K562 (cell line): ENCODE measurements around the gene CNKSR3. TPM values are rescaled to one million over a fixed set of nuclear protein-coding genes. Genes with fewer than 3 reads are reported as not detected.

Experiments used
- CBFA2T2 ChIP-seq: fragments of 450-650 bp; conservative IDR thresholded peaks from 2 replicates; pipeline ENCODE4 v1.6.1; 2017; ENCODE audit warnings: mild to moderate bottlenecking
- CEBPB ChIP-seq: fragments of 450-650 bp; IDR thresholded peaks from 2 replicates; pipeline ENCODE4 v1.6.1; 2016; ENCODE audit warnings: missing genetic modification characterization, missing compliant biosample characterization
- CLOCK ChIP-seq: fragments of 250-450 bp; sonication (Bioruptor Pico); IDR thresholded peaks from 2 replicates; pipeline ENCODE4 v1.4.0; 2020; ENCODE audit warnings: mild to moderate bottlenecking, moderate library complexity, borderline replicate concordance
- CTBP1 ChIP-seq: fragments of 450-650 bp; IDR thresholded peaks from 2 replicates; pipeline ENCODE4 v1.6.1; 2016; ENCODE audit warnings: borderline replicate concordance
- DPF2 ChIP-seq: fragments of 450-650 bp; IDR thresholded peaks from 2 replicates; pipeline ENCODE4 v1.6.1; 2016
- FOXM1 ChIP-seq, 2 experiments: fragments of 450-650 bp in 1 of 2; sonication (generic) in 1 of 2; formaldehyde crosslinking in 1 of 2; IDR thresholded peaks; 2 replicates each; pipeline versions ENCODE4 v1.6.1 to v1.9.0; 2017 to 2022; ENCODE audit warnings: low read depth in 2 of 2, mild to moderate bottlenecking in 2 of 2, missing genetic modification reagents in 1 of 2, moderate library complexity in 1 of 2
- HNRNPK ChIP-seq: fragments of 200-400 bp; formaldehyde crosslinking; IDR thresholded peaks from one replicate; pipeline ENCODE4 v1.6.1; 2018; ENCODE audit warnings: mild to moderate bottlenecking, low read depth, low read length; ENCODE audit not compliant: poor library complexity, severe bottlenecking
- MEF2A ChIP-seq: IDR thresholded peaks from 2 replicates; pipeline ENCODE4 v1.6.1; 2011; ENCODE audit warnings: low read depth, mild to moderate bottlenecking, low read length, moderate library complexity; ENCODE audit not compliant: control insufficient read depth
- NCOA2 ChIP-seq, 2 experiments: fragments of 450-650 bp; IDR thresholded peaks; 2 replicates each; pipeline ENCODE4 v1.6.1; 2018; ENCODE audit warnings: mild to moderate bottlenecking in 2 of 2, moderate library complexity in 1 of 2; ENCODE audit not compliant: partially characterized antibody in 2 of 2
- NCOR1 ChIP-seq: fragments of 450-650 bp; IDR thresholded peaks from 2 replicates; pipeline ENCODE4 v1.6.1; 2016; ENCODE audit warnings: mild to moderate bottlenecking, moderate library complexity
- NFATC3 ChIP-seq: fragments of 450-650 bp; IDR thresholded peaks from 2 replicates; pipeline ENCODE4 v1.6.1; 2017; ENCODE audit warnings: mild to moderate bottlenecking
- NKRF ChIP-seq: fragments of 450-650 bp; IDR thresholded peaks from 2 replicates; pipeline ENCODE4 v1.6.1; 2016; ENCODE audit warnings: borderline replicate concordance
- POLR2H ChIP-seq: IDR thresholded peaks from 2 replicates; pipeline ENCODE4 v1.6.1; 2016; ENCODE audit warnings: missing genetic modification characterization, low read depth, mild to moderate bottlenecking, control low read depth, missing compliant biosample characterization, moderate library complexity
- RCOR1 ChIP-seq, 2 experiments: IDR thresholded peaks; 2 replicates each; pipeline ENCODE4 v1.6.1; 2012; ENCODE audit warnings: low read depth in 2 of 2, low read length in 2 of 2, borderline replicate concordance in 1 of 2, improper control_type of control experiment in 1 of 2
- RFX1 ChIP-seq: fragments of 450-650 bp; IDR thresholded peaks from 2 replicates; pipeline ENCODE4 v1.6.1; 2016; ENCODE audit warnings: mild to moderate bottlenecking, moderate library complexity
- RNF2 ChIP-seq: sonication (generic); IDR thresholded peaks from 2 replicates; pipeline ENCODE4 v1.6.1; 2016
- SMARCE1 ChIP-seq: fragments of 450-650 bp; IDR thresholded peaks from 2 replicates; pipeline ENCODE4 v1.7.1; 2016; ENCODE audit warnings: mild to moderate bottlenecking
- SOX6 ChIP-seq: fragments of 450-650 bp; IDR thresholded peaks from 2 replicates; pipeline ENCODE4 v1.6.1; 2014; ENCODE audit warnings: mild to moderate bottlenecking
- TEAD4 ChIP-seq, 2 experiments: sonication (generic) in 1 of 2; formaldehyde crosslinking in 1 of 2; IDR thresholded peaks; 2 replicates each; pipeline versions ENCODE4 v1.6.1 to v1.8.0; 2012 to 2022; ENCODE audit warnings: borderline replicate concordance in 1 of 2, inconsistent platforms in 1 of 2, low read length in 1 of 2, mild to moderate bottlenecking in 1 of 2, missing genetic modification reagents in 1 of 2
- ZBTB2 ChIP-seq: fragments of 450-650 bp; IDR thresholded peaks from 2 replicates; pipeline ENCODE4 v1.6.1; 2016; ENCODE audit warnings: antibody characterized with exemption
- ZNF324 ChIP-seq: fragments of 250-450 bp; sonication (Bioruptor Pico); IDR thresholded peaks from 2 replicates; pipeline ENCODE4 v1.4.0; 2020; ENCODE audit warnings: mild to moderate bottlenecking
- ZNF57 ChIP-seq: fragments of 450-650 bp; formaldehyde crosslinking; IDR thresholded peaks from 2 replicates; pipeline ENCODE4 v1.4.0; 2020; ENCODE audit warnings: mild to moderate bottlenecking, moderate library complexity
- polyA plus RNA-seq, 8 experiments: library from polyadenylated mRNA; depleted of rRNA in 4 of 8; stranded (reverse) in 5 of 8; unstranded in 3 of 8; fragments of >200 nt; fragmentation: Nextera tagmentation in 2 of 8; fragmentation: Illumina TruSeq in 1 of 8; extraction: Ambion mirVana in 2 of 8; extraction: Trizol in 1 of 8; gene quantifications; 2 replicates each; pipeline versions ENCODE4 v1.2.1 to v1.2.3, GENCODE V29; 2011 to 2014; ENCODE audit warnings: inconsistent platforms in 1 of 8, missing spikeins in 1 of 8
- total RNA-seq, 7 experiments: library from RNA; depleted of rRNA in 6 of 7; stranded (reverse); fragments of >200 nt in 6 of 7; fragmentation: Illumina TruSeq in 2 of 7; extraction: Trizol in 2 of 7; gene quantifications; 2 replicates each; pipeline versions ENCODE4 v1.2.1 to v1.2.3, GENCODE V29; 2011 to 2021; ENCODE audit warnings: low replicate concordance in 1 of 7

CNKSR3 gene
- total and polyA plus RNA-seq, 9 of the 15 experiments (the other 6 are each of a cell fraction or from before 2014, with no cell fraction given) = 4.5 to 29.6 (median 9.5) TPM

- peak; percentile 94 for TF ChIP-seq TEAD4 (IDR thresholded peaks at IDR 0.05; ENCODE audit: low read length)
- no peak for TF ChIP-seq TEAD4 (CRISPR knock-in tag; IDR thresholded peaks at IDR 0.05; ENCODE audit: borderline replicate concordance)
- TF ChIP-seq SOX6 = peak; percentile 80
- TF ChIP-seq NCOA2 (IDR thresholded peaks at IDR 0.05; ENCODE audit: partially characterized antibody in 2 of 2) = peak; percentile 65 to 74
- TF ChIP-seq POLR2H (tag) = 0 out of 2 replicates have a peak, but pooled peaks have one; percentile 26
- peak; percentile 87 for TF ChIP-seq RNF2
- TF ChIP-seq NKRF = no peak
- 0 out of 2 replicates have a peak, but pooled peaks have one; percentile 50 for TF ChIP-seq NFATC3
- no peak for TF ChIP-seq ZNF324 (CRISPR knock-in tag)
- no peak for TF ChIP-seq HNRNPK
- peak; percentile 98 for TF ChIP-seq DPF2
- no peak for TF ChIP-seq ZNF57
- no peak for TF ChIP-seq RFX1
- peak; percentile 91 for TF ChIP-seq NCOR1
- peak; percentile 84 for TF ChIP-seq CBFA2T2
- peak; percentile 81 for TF ChIP-seq CEBPB (tag)
- TF ChIP-seq MEF2A = peak; percentile 90
- TF ChIP-seq CTBP1 = peak; percentile 83
- peak; percentile 34; the same call in 1 of the 2 replicates for TF ChIP-seq ZBTB2
- peak; percentile 96 for TF ChIP-seq SMARCE1
- TF ChIP-seq RCOR1 (IDR thresholded peaks at IDR 0.05; ENCODE audit: borderline replicate concordance in 1 of 2, low read depth in 2 of 2, low read length in 2 of 2) = peak; percentile 78 to 95; a peak in 3 of 4 replicates
- TF ChIP-seq CLOCK = no peak
- peak; percentile 85 for TF ChIP-seq FOXM1 (IDR thresholded peaks at IDR 0.05; ENCODE audit: low read depth)
- TF ChIP-seq FOXM1 (CRISPR knock-in tag; IDR thresholded peaks at IDR 0.05; ENCODE audit: low read depth) = no peak
Observed at GRCh38 chr6:154432533-154433476, 77.7 kb downstream of the CNKSR3 start (continued).
